GM13977 (cell line): ENCODE measurements around the gene OBP2A.
"Not testable (repeated sequence)": the region's sequence is repeated elsewhere in the genome, so short reads cannot be mapped to it uniquely, and the experiment has no call there.

Experiments used
- DNase-seq: peaks from one replicate; pipeline ENCODE4 v3.0.0; 2012; ENCODE audit warnings: low spot score
- CTCF ChIP-seq: IDR thresholded peaks from 2 replicates; pipeline ENCODE4 v1.5.1; 2012; ENCODE audit warnings: mild to moderate bottlenecking, control low read depth; ENCODE audit not compliant: insufficient read depth; ENCODE audit errors: extremely low read depth, missing control alignments
- in situ Hi-C: fragments of 300-500 bp; cut with MboI; formaldehyde crosslinking; loops from one replicate; pipeline ENCODE4 v1.12.0; 2022; ENCODE audit warnings: low sequenced_read_pairs, low pct_unique_long_range_greater_than_20kb, mixed read lengths, inconsistent platforms; ENCODE audit not compliant: unreplicated experiment

The OBP2A gene

GRCh38 chr9:135545646-135546176 lies at the start of gene OBP2A:
Gene OBP2A, plus strand, starts transcription at chr9:135546126. Its CDS starts 55 bp downstream, at chr9:135546181.
- in situ Hi-C loops, DNase-seq: not testable (repeated sequence)

- no peak for TF ChIP-seq CTCF
- DNase-seq = no peak
- in situ Hi-C loops = no loop called here
Observed at GRCh38 chr9:135498381-135499126, 47.4 kb upstream of the OBP2A start.

- peak; percentile 88 for DNase-seq
- TF ChIP-seq CTCF = no peak
- in situ Hi-C loops = no loop called here
Observed at GRCh38 chr9:135499326-135500070, 46.4 kb upstream of the OBP2A start.

- in situ Hi-C loops = no loop called here
- TF ChIP-seq CTCF = no peak
- peak; percentile 47 for DNase-seq
Observed at GRCh38 chr9:135500071-135500524, 45.8 kb upstream of the OBP2A start.

- peak; percentile 96 for DNase-seq
- in situ Hi-C loops = no loop called here
- TF ChIP-seq CTCF = peak; percentile 99
Observed at GRCh38 chr9:135500525-135501260, 45.2 kb upstream of the OBP2A start, which contains the start of gene MRPS2. Gene MRPS2, plus strand, starts transcription at chr9:135500682. Its CDS starts 29 bp downstream, at chr9:135500711.

- in situ Hi-C loops = no loop called here
- peak; percentile 81 for DNase-seq
- no peak for TF ChIP-seq CTCF
Observed at GRCh38 chr9:135501261-135502167, 44.4 kb upstream of the OBP2A start.
